ENCODE data around the gene TBC1D14. TPM values are rescaled to one million over a fixed set of nuclear protein-coding genes. Genes with fewer than 3 reads are reported as not detected.

The TBC1D14 gene
- total and polyA plus RNA-seq, 7 donors, result 19.2 to 46.4 (median 29.5) TPM

DNA sequence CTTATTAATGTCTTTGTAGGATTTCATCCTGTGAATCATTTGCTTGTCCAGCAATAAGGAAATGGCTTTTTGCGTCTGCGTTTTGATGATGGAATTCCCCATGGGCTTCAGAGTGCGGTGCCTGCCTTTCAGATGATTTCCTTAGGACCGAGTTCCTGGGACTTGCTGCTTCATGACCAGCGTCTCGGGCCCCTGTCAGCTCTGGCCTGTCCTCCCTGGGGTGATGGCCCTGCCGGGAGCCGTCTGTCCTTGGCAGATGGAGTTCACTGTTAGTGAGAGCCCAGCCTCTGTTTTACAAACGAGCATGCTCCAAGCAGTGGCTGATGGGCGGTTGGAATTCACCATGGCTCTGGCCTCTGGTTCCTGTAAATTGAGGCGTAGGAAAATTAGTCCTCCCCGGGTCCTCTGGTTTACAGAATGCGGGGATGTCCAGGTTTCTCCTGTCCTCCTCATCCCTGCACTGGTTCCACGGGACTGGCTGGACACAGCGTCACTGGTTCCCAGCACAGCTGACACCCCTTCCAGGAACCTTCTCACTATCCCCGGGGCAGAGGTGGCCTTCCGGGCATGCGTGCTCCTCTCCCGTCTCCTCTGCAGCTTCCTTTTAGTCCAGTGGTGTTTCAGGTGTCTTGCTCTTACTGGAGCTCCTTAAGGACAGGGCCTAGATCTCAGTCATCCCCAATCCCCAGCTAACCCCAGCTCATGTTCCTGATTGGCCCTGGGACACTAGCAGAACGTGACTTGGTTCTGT is 34.9 kb downstream of the TBC1D14 start:
- DNase-seq, result no peak
- 16 to 67% methylated on average over 20 of the region's 20 CpGs for WGBS, 2 donors
- no peaks in the 10 kb centered on the region for H3K27me3 ChIP-seq
- H3K9me3 ChIP-seq, result no peaks in the 10 kb centered on the region
- H3K36me3 ChIP-seq, result no peaks in the 10 kb centered on the region
- peak overlapping the region; percentile 8 to 64 (median 46) for H3K27ac ChIP-seq
- no peak overlapping the region for H3K4me3 ChIP-seq
- intact Hi-C loops (cut with DNase I), result no loop called here
- H3K4me1 ChIP-seq, result peaks cover 0 to 24% (median 19%) of the 10 kb centered on the region in 4 donors
- no peak for TF ChIP-seq EP300 (IDR thresholded peaks at IDR 0.05)
- no peak for TF ChIP-seq POLR2A (IDR thresholded peaks at IDR 0.05)
- TF ChIP-seq, protein P1, sequence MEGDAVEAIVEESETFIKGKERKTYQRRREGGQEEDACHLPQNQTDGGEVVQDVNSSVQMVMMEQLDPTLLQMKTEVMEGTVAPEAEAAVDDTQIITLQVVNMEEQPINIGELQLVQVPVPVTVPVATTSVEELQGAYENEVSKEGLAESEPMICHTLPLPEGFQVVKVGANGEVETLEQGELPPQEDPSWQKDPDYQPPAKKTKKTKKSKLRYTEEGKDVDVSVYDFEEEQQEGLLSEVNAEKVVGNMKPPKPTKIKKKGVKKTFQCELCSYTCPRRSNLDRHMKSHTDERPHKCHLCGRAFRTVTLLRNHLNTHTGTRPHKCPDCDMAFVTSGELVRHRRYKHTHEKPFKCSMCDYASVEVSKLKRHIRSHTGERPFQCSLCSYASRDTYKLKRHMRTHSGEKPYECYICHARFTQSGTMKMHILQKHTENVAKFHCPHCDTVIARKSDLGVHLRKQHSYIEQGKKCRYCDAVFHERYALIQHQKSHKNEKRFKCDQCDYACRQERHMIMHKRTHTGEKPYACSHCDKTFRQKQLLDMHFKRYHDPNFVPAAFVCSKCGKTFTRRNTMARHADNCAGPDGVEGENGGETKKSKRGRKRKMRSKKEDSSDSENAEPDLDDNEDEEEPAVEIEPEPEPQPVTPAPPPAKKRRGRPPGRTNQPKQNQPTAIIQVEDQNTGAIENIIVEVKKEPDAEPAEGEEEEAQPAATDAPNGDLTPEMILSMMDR (IDR thresholded peaks at IDR 0.05), result no peak
- TF ChIP-seq POLR2AphosphoS5 (IDR thresholded peaks at IDR 0.05), result no peak

DNA sequence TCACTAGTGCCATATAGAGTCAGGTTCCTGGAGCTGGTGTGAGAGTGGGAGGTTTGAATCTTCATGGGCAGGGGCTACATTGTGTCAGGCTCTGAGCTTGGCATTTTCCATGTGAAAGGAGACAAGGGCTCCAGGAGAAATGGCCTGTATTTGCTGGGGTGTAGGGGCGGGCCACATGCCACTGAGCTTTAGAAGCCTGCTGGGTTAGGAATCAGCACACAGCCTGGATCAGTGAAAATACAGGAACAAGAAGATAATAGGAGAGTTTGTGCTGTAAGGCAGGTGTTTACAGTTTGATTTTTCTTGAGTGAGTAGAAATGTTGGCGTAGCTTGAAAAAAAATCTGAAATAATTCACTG is 35.4 kb downstream of the TBC1D14 start:
- peak overlapping the region in 1 of 4 donors; percentile 31 for H3K27ac ChIP-seq
- no peak for DNase-seq

DNA sequence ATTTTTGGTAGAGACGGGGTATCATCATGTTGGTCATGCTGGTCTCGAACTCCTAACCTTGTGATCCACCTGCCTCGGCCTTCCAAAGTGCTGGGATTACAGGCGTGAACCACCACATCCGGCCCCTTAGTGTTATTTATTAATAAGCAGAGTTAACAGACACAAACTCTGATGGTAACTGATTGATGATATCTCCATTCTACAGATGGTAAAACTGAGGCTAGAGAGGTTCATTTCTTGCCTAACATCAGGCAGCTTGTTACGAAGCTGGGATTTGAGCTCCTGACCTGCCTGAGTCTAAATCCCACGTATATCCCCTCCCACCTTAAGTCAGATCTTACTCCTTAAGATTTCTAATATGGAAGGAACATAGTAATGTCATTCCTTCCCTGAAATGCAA is 36.9 kb downstream of the TBC1D14 start:
- Histone ChIP-seq H3K4me3 (no peak overlapping the region), H3K27ac (no peak overlapping the region), H3K9me3 (no peaks in the 10 kb centered on the region), H3K4me1 (peaks cover 0 to 20% (median 15%) of the 10 kb centered on the region in 4 donors), H3K27me3 (no peaks in the 10 kb centered on the region), H3K36me3 (no peaks in the 10 kb centered on the region)
- no peak for TF ChIP-seq EP300 (IDR thresholded peaks at IDR 0.05)
- no peak for TF ChIP-seq POLR2A (IDR thresholded peaks at IDR 0.05)
- TF ChIP-seq, protein P1 (IDR thresholded peaks at IDR 0.05), result no peak
- no peak for TF ChIP-seq POLR2AphosphoS5 (IDR thresholded peaks at IDR 0.05)
- DNase-seq, result no peak
- 94 to 96% methylated on average over 7 of the region's 7 CpGs for WGBS, 2 donors
- intact Hi-C loops (cut with DNase I), result no loop called here

More for the DNA sequence above, 35.4 kb downstream of the TBC1D14 start:
- H3K27me3 ChIP-seq, result no peaks in the 10 kb centered on the region
- intact Hi-C loops (cut with DNase I), result no loop called here
- no peaks in the 10 kb centered on the region for H3K9me3 ChIP-seq
- no peak for TF ChIP-seq POLR2AphosphoS5 (IDR thresholded peaks at IDR 0.05)
- TF ChIP-seq, protein P1 (IDR thresholded peaks at IDR 0.05), result no peak
- no peak for TF ChIP-seq EP300 (IDR thresholded peaks at IDR 0.05)
- no peak for TF ChIP-seq POLR2A (IDR thresholded peaks at IDR 0.05)
- no peaks in the 10 kb centered on the region for H3K36me3 ChIP-seq
- 89 to 90% methylated on average over 2 of the region's 2 CpGs for WGBS, 2 donors
- peaks cover 0 to 24% (median 19%) of the 10 kb centered on the region in 4 donors for H3K4me1 ChIP-seq
- no peak overlapping the region for H3K4me3 ChIP-seq

DNA sequence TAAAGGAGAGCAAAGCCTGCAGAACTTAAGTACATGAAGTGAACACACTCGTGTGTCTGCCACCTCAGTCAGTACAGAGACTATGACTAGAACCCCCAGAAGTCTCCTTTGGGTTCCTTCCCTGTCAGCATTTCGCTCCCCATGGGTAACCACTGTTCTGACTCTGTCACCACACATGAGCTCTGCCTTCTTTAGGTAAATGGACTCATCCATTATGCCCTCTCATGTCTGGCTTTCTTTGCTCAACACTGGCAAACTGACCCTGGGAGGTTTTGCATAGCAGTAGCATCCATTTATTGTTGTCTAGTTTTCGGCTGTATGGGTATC is 38.5 kb downstream of the TBC1D14 start:
- DNase-seq, result no peak
- peaks cover 0 to 4% (median 1%) of the 10 kb centered on the region in 4 donors for H3K4me1 ChIP-seq
- no peak overlapping the region for H3K4me3 ChIP-seq
- intact Hi-C loops (cut with DNase I), result no loop called here
- TF ChIP-seq, protein P1 (IDR thresholded peaks at IDR 0.05), result no peak
- TF ChIP-seq EP300 (IDR thresholded peaks at IDR 0.05), result no peak
- no peak for TF ChIP-seq POLR2AphosphoS5 (IDR thresholded peaks at IDR 0.05)
- no peak for TF ChIP-seq POLR2A (IDR thresholded peaks at IDR 0.05)
- H3K36me3 ChIP-seq, result no peaks in the 10 kb centered on the region
- no peaks in the 10 kb centered on the region for H3K9me3 ChIP-seq
- WGBS, 2 donors, result 42 to 75% methylated on average over 3 of the region's 3 CpGs
- no peak overlapping the region for H3K27ac ChIP-seq
- no peaks in the 10 kb centered on the region for H3K27me3 ChIP-seq

All from sigmoid colon (tissue), 7 donors.